ENCODE data around the gene KLRK1. TPM values are rescaled to one million over a fixed set of nuclear protein-coding genes. Genes with fewer than 3 reads are reported as not detected.
"Not testable (repeated sequence)": the region's sequence is repeated elsewhere in the genome, so short reads cannot be mapped to it uniquely, and the experiment has no call there.

KLRK1 gene
- total RNA-seq, 1 experiment from 2014 or later, result not detected

DNA sequence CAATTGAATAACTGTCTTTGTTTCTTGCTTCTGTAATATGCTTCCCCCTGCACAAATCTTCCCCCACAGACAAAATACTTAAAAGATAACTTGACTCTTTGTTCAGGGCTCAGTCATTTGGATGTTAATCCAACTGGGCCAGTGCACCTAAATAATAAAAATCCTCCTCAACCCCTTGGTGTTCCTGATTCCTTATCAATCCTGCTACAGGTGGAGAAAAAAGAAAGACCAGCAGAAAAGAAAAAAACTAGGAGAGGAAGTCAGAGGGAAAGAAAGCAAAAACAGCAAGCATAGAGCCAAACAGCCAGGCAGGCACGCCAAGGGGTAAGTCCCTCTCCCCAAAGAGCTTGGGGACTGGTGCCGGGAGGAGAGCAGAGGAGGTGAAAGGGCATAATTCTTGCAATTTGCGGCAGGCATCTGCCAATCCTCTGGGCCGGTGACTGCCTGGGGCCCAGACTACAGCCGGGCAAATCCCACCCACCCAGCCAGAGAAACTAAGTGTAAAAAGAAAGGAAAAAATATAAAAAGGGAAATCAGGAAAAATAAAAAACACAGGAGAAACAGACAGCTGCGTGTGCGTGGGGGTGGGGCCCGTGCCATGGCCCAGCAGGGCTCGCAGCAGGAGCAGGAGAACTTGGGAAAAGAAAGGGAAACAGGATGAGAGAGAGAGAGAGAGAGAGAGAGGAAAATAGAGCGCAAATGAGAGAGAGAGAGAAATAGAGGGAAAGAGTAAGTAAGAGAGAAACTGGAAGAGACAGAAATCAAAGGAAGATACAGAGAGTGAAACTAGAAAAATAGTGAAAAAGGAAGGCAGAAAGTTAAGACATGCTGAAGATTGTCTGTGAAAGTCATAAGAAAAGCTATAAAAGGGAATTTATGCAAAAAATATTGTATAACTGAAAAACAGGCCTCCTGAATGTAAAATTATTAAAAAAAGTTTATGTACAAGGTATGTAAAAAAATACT is 21.4 kb downstream of the KLRK1 start:
- Histone ChIP-seq H4K20me1 (ENCODE audit: insufficient read depth, low read depth, low read length) (no peaks in the 10 kb centered on the region), H3K4me1 (ENCODE audit: low read length) (peaks cover 19% of the 10 kb centered on the region), H3K4me2 (ENCODE audit: low read depth, low read length, poor library complexity, severe bottlenecking) (no peak overlapping the region), H2AFZ (ENCODE audit: low read length) (no peak overlapping the region), H3K9me3 (ENCODE audit: low read length) (no peaks in the 10 kb centered on the region), H3K36me3 (ENCODE audit: insufficient read depth, low read length) (no peaks in the 10 kb centered on the region), H3K9ac (ENCODE audit: low read length) (no peak overlapping the region), H3K4me3 (ENCODE audit: low read length) (no peak overlapping the region), H3K79me2 (ENCODE audit: low read length) (no peaks in the 10 kb centered on the region), H3K27me3 (ENCODE audit: low read length) (no peaks in the 10 kb centered on the region), H3K27ac (ENCODE audit: low read length) (no peak overlapping the region), H3K9me2 (replicated peaks; ENCODE audit: insufficient read depth, low read length) (no peaks in the 10 kb centered on the region)
- DNase-seq, result no peak

DNA sequence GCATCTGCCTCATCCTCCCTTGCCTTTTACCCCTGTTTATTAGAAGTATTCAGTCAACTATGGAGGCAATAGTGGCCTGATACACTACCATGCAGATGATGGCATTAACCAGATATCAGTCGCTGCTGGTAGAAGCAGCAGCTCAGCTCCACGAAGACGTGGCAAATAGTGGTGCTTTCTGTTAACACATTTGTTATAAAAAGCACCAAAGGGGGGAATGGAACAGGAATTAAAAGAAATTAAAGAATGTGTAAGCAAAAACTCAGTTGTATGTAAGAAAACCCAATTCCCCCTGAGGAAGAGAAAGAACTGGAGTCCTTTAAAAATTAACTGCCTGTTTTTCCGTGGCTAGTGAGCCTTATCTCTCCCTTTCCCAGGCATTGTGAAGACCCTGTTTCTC is 22.1 kb downstream of the KLRK1 start:
- peaks cover 19% of the 10 kb centered on the region for H3K4me1 ChIP-seq (ENCODE audit: low read length)
- not testable (repeated sequence) for H3K9me2 ChIP-seq (replicated peaks; ENCODE audit: insufficient read depth, low read length); H3K27ac ChIP-seq (ENCODE audit: low read length); H2AFZ ChIP-seq (ENCODE audit: low read length); H3K9ac ChIP-seq (ENCODE audit: low read length); H3K27me3 ChIP-seq (ENCODE audit: low read length); H3K79me2 ChIP-seq (ENCODE audit: low read length); H3K4me3 ChIP-seq (ENCODE audit: low read length); H3K9me3 ChIP-seq (ENCODE audit: low read length); H3K4me2 ChIP-seq (ENCODE audit: low read depth, low read length, poor library complexity, severe bottlenecking); H4K20me1 ChIP-seq (ENCODE audit: insufficient read depth, low read depth, low read length); DNase-seq; H3K36me3 ChIP-seq (ENCODE audit: insufficient read depth, low read length)

DNA sequence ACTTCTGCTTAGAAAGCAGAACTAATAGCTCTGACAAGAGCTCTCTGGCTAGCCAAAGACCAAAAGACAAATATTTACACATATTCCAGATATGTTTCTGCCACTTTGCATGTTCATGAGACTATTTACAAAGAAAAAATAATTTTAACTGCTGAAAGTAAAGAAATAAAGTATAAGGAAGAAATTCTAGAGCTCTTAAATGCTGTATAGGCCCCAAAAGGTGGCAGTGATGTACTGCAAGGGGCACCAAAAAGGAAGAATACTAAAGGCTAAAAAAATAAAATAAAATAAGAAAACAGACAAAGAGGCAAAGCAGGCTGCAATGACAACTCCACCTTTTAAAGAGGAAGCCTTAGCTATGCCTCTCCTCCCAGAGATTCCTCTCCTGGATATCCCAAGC is 23.0 kb downstream of the KLRK1 start:
- Histone ChIP-seq H3K4me1 (ENCODE audit: low read length) (peaks cover 19% of the 10 kb centered on the region), H3K36me3 (ENCODE audit: insufficient read depth, low read length) (no peaks in the 10 kb centered on the region), H2AFZ (ENCODE audit: low read length) (no peak overlapping the region), H3K9me3 (ENCODE audit: low read length) (no peaks in the 10 kb centered on the region), H3K9ac (ENCODE audit: low read length) (no peak overlapping the region), H3K9me2 (replicated peaks; ENCODE audit: insufficient read depth, low read length) (no peaks in the 10 kb centered on the region), H4K20me1 (ENCODE audit: insufficient read depth, low read depth, low read length) (no peaks in the 10 kb centered on the region), H3K79me2 (ENCODE audit: low read length) (no peaks in the 10 kb centered on the region), H3K27me3 (ENCODE audit: low read length) (no peaks in the 10 kb centered on the region), H3K27ac (ENCODE audit: low read length) (no peak overlapping the region), H3K4me3 (ENCODE audit: low read length) (no peak overlapping the region), H3K4me2 (ENCODE audit: low read depth, low read length, poor library complexity, severe bottlenecking) (no peak overlapping the region)
- DNase-seq, result peak; percentile 56

GRCh38 chr12:10365696-10366405 is 24.0 kb downstream of the KLRK1 start:
- Histone ChIP-seq H3K9me3 (ENCODE audit: low read length) (no peaks in the 10 kb centered on the region), H3K79me2 (ENCODE audit: low read length) (no peaks in the 10 kb centered on the region), H4K20me1 (ENCODE audit: insufficient read depth, low read depth, low read length) (no peaks in the 10 kb centered on the region), H3K27ac (ENCODE audit: low read length) (no peak overlapping the region), H2AFZ (ENCODE audit: low read length) (peak overlapping the region; percentile 94), H3K27me3 (ENCODE audit: low read length) (no peaks in the 10 kb centered on the region), H3K9ac (ENCODE audit: low read length) (0 out of 2 replicates have a peak overlapping the region, but pooled peaks have one; percentile 61), H3K4me3 (ENCODE audit: low read length) (peak overlapping the region; percentile 66; the same call in 1 of the 2 replicates), H3K36me3 (ENCODE audit: insufficient read depth, low read length) (no peaks in the 10 kb centered on the region), H3K4me2 (ENCODE audit: low read depth, low read length, poor library complexity, severe bottlenecking) (peak overlapping the region; percentile 79), H3K9me2 (replicated peaks; ENCODE audit: insufficient read depth, low read length) (no peaks in the 10 kb centered on the region), H3K4me1 (ENCODE audit: low read length) (peaks cover 19% of the 10 kb centered on the region)
- no peak for DNase-seq

GRCh38 chr12:10364815-10365622 is 24.8 kb downstream of the KLRK1 start:
- DNase-seq, result peak; percentile 84
- no peaks in the 10 kb centered on the region for H4K20me1 ChIP-seq (ENCODE audit: insufficient read depth, low read depth, low read length)
- H3K9me3 ChIP-seq (ENCODE audit: low read length), result no peaks in the 10 kb centered on the region
- H3K27ac ChIP-seq (ENCODE audit: low read length), result no peak overlapping the region
- H3K4me3 ChIP-seq (ENCODE audit: low read length), result peak overlapping the region; percentile 66
- peak overlapping the region; percentile 94 for H2AFZ ChIP-seq (ENCODE audit: low read length)
- H3K4me2 ChIP-seq (ENCODE audit: low read depth, low read length, poor library complexity, severe bottlenecking), result peak overlapping the region; percentile 79
- H3K4me1 ChIP-seq (ENCODE audit: low read length), result peaks cover 19% of the 10 kb centered on the region
- H3K79me2 ChIP-seq (ENCODE audit: low read length), result no peaks in the 10 kb centered on the region
- no peaks in the 10 kb centered on the region for H3K27me3 ChIP-seq (ENCODE audit: low read length)
- H3K9ac ChIP-seq (ENCODE audit: low read length), result peak overlapping the region; percentile 61
- no peaks in the 10 kb centered on the region for H3K36me3 ChIP-seq (ENCODE audit: insufficient read depth, low read length)
- no peaks in the 10 kb centered on the region for H3K9me2 ChIP-seq (replicated peaks; ENCODE audit: insufficient read depth, low read length)

GRCh38 chr12:10363914-10364814 is 25.7 kb downstream of the KLRK1 start:
- no peaks in the 10 kb centered on the region for H3K79me2 ChIP-seq (ENCODE audit: low read length)
- peaks cover 19% of the 10 kb centered on the region for H3K4me1 ChIP-seq (ENCODE audit: low read length)
- H2AFZ ChIP-seq (ENCODE audit: low read length), result peak overlapping the region; percentile 94
- peak overlapping the region; percentile 66 for H3K4me3 ChIP-seq (ENCODE audit: low read length)
- H3K36me3 ChIP-seq (ENCODE audit: insufficient read depth, low read length), result no peaks in the 10 kb centered on the region
- H3K9me2 ChIP-seq (replicated peaks; ENCODE audit: insufficient read depth, low read length), result no peaks in the 10 kb centered on the region
- no peaks in the 10 kb centered on the region for H3K9me3 ChIP-seq (ENCODE audit: low read length)
- DNase-seq, result peak; percentile 56
- no peaks in the 10 kb centered on the region for H4K20me1 ChIP-seq (ENCODE audit: insufficient read depth, low read depth, low read length)
- H3K9ac ChIP-seq (ENCODE audit: low read length), result peak overlapping the region; percentile 61
- no peaks in the 10 kb centered on the region for H3K27me3 ChIP-seq (ENCODE audit: low read length)
- peak overlapping the region; percentile 79 for H3K4me2 ChIP-seq (ENCODE audit: low read depth, low read length, poor library complexity, severe bottlenecking)
- no peak overlapping the region for H3K27ac ChIP-seq (ENCODE audit: low read length)

DNA sequence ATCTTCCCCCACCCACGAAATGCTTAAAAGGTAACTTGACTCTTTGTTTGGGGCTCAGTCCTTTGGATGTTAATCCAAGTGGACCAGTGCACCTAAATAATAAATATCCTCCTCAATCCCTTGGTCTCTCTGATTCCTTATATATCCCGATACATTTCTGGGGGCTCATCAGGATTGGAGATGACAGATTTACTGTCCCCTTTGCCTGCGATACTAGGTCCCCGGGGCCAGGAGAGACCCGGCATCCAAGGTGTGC is 26.3 kb downstream of the KLRK1 start:
- Histone ChIP-seq H3K9me2 (replicated peaks; ENCODE audit: insufficient read depth, low read length) (no peaks in the 10 kb centered on the region), H4K20me1 (ENCODE audit: insufficient read depth, low read depth, low read length) (no peaks in the 10 kb centered on the region), H3K27ac (ENCODE audit: low read length) (no peak overlapping the region), H3K27me3 (ENCODE audit: low read length) (no peaks in the 10 kb centered on the region), H3K9me3 (ENCODE audit: low read length) (no peaks in the 10 kb centered on the region), H3K36me3 (ENCODE audit: insufficient read depth, low read length) (no peaks in the 10 kb centered on the region), H2AFZ (ENCODE audit: low read length) (no peak overlapping the region), H3K9ac (ENCODE audit: low read length) (no peak overlapping the region), H3K4me1 (ENCODE audit: low read length) (peaks cover 19% of the 10 kb centered on the region), H3K4me2 (ENCODE audit: low read depth, low read length, poor library complexity, severe bottlenecking) (no peak overlapping the region), H3K4me3 (ENCODE audit: low read length) (no peak overlapping the region), H3K79me2 (ENCODE audit: low read length) (no peaks in the 10 kb centered on the region)
- no peak for DNase-seq
